ENCODE results near the gene AFF2.

DNA sequence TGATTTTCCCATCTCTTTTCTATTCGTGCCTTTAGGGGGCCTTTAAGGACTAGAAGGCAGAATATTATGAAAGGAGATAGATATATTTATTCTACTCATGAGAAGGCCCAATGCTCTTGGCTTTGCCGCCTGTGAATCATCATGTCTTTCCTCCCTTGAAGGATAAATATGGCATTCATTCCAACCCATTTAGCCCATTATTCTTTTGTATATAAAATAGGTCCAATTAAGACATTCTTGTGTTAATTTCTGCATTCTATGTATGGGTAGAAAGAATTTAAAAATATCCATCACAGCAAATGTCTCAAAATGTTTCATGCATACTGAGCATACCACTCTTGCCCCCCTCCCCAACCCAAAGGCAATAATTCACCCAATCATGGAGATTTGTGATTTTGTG is 115.1 kb downstream of the AFF2 start:
- no peak for TF ChIP-seq POLR2A (IDR thresholded peaks at IDR 0.05; ENCODE audit: low read depth, low read length)
- TF ChIP-seq POLR2AphosphoS5 (IDR thresholded peaks at IDR 0.05; ENCODE audit: low read depth, low read length), result no peak
- TF ChIP-seq PAX5 (IDR thresholded peaks at IDR 0.05; ENCODE audit: insufficient read depth, low read length, severe bottlenecking), result no peak
- no peak for TF ChIP-seq SPI1 (IDR thresholded peaks at IDR 0.05; ENCODE audit: low read depth, low read length)
- no peak for TF ChIP-seq TAF1 (IDR thresholded peaks at IDR 0.05; ENCODE audit: low read depth, low read length)
- no peak for TF ChIP-seq POU2F2 (IDR thresholded peaks at IDR 0.05; ENCODE audit: low read depth, low read length)
